K562 (cell line): ENCODE results near the gene RHOB. TPM values are rescaled to one million over a fixed set of nuclear protein-coding genes. Genes with fewer than 3 reads are reported as not detected.

ENCODE experiments used
- ARNT ChIP-seq, 2 experiments: fragments of 450-650 bp; IDR thresholded peaks; 2 replicates each; pipeline ENCODE4 v1.6.1; 2016; ENCODE audit warnings: mild to moderate bottlenecking in 1 of 2
- DPF2 ChIP-seq: fragments of 450-650 bp; IDR thresholded peaks from 2 replicates; pipeline ENCODE4 v1.6.1; 2016
- ELF1 ChIP-seq: fragments of 200-800 bp; sonication (Bioruptor generic); IDR thresholded peaks from 2 replicates; pipeline ENCODE4 v1.6.1; 2016; ENCODE audit warnings: missing genetic modification characterization, missing compliant biosample characterization
- ESRRA ChIP-seq: fragments of 450-650 bp; IDR thresholded peaks from 2 replicates; pipeline ENCODE4 v1.6.1; 2014; ENCODE audit warnings: low read depth, mild to moderate bottlenecking, moderate library complexity, borderline replicate concordance
- ETS2 ChIP-seq: IDR thresholded peaks from 2 replicates; pipeline ENCODE4 v1.6.1; 2016; ENCODE audit warnings: borderline replicate concordance, missing genetic modification characterization, mild to moderate bottlenecking, moderate library complexity, missing compliant biosample characterization; ENCODE audit not compliant: poor library complexity, severe bottlenecking
- HBP1 ChIP-seq: fragments of 450-650 bp; formaldehyde crosslinking; IDR thresholded peaks from 2 replicates; pipeline ENCODE4 v1.4.0; 2022; ENCODE audit warnings: missing genetic modification characterization
- HDAC1 ChIP-seq, 2 experiments: fragments of 450-650 bp; IDR thresholded peaks; 2 replicates each; pipeline ENCODE4 v1.6.1; 2016 to 2017; ENCODE audit warnings: inconsistent platforms in 1 of 2, mild to moderate bottlenecking in 1 of 2, moderate library complexity in 1 of 2
- IFI16 ChIP-seq: fragments of 250-450 bp; sonication (Bioruptor Pico); IDR thresholded peaks from 2 replicates; pipeline ENCODE4 v2.1.2; 2022; ENCODE audit warnings: mild to moderate bottlenecking, inconsistent platforms
- KDM1A ChIP-seq, 2 experiments: fragments of 450-650 bp; IDR thresholded peaks; 2 replicates each; pipeline ENCODE4 v1.6.1; 2016; ENCODE audit warnings: mild to moderate bottlenecking in 2 of 2
- NRF1 ChIP-seq, 2 experiments: fragments of 450-650 bp; IDR thresholded peaks in 1 of 2; conservative IDR thresholded peaks in 1 of 2; 2 replicates each; pipeline ENCODE4 v1.6.1; 2014; ENCODE audit warnings: mild to moderate bottlenecking in 2 of 2
- OTX1 ChIP-seq: fragments of 450-650 bp; formaldehyde crosslinking; IDR thresholded peaks from 2 replicates; pipeline ENCODE4 v1.4.0; 2022; ENCODE audit warnings: mild to moderate bottlenecking
- POLR2H ChIP-seq: IDR thresholded peaks from 2 replicates; pipeline ENCODE4 v1.6.1; 2016; ENCODE audit warnings: missing genetic modification characterization, low read depth, mild to moderate bottlenecking, control low read depth, missing compliant biosample characterization, moderate library complexity
- RFX7 ChIP-seq: fragments of 250-450 bp; sonication (Bioruptor Pico); IDR thresholded peaks from 2 replicates; pipeline ENCODE4 v1.5.1; 2021; ENCODE audit warnings: mild to moderate bottlenecking
- SAP30 ChIP-seq: fragments of 200-600 bp; sonication (generic); IDR thresholded peaks from 2 replicates; pipeline ENCODE4 v1.6.1; 2012; ENCODE audit warnings: borderline replicate concordance, low read depth, mild to moderate bottlenecking, moderate library complexity, low read length, control low read depth, inconsistent platforms; ENCODE audit not compliant: insufficient read depth, poor library complexity, severe bottlenecking
- SRSF1 ChIP-seq: fragments of 200-400 bp; formaldehyde crosslinking; IDR thresholded peaks from 2 replicates; pipeline ENCODE4 v1.6.1; 2017; ENCODE audit warnings: mild to moderate bottlenecking, low read depth, low read length, moderate library complexity
- THRA ChIP-seq: fragments of 450-650 bp; IDR thresholded peaks from 2 replicates; pipeline ENCODE4 v1.6.1; 2017; ENCODE audit warnings: mild to moderate bottlenecking, moderate library complexity
- ZKSCAN8 ChIP-seq: fragments of 200-800 bp; sonication (Bioruptor generic); IDR thresholded peaks from 2 replicates; pipeline ENCODE4 v1.6.1; 2016; ENCODE audit warnings: missing genetic modification characterization, missing compliant biosample characterization
- ZNF133 ChIP-seq: fragments of 250-450 bp; sonication (Bioruptor Pico); IDR thresholded peaks from 2 replicates; pipeline ENCODE4 v1.4.0; 2020; ENCODE audit warnings: mild to moderate bottlenecking
- polyA plus RNA-seq, 8 experiments: library from polyadenylated mRNA; depleted of rRNA in 4 of 8; stranded (reverse) in 5 of 8; unstranded in 3 of 8; fragments of >200 nt; fragmentation: Nextera tagmentation in 2 of 8; fragmentation: Illumina TruSeq in 1 of 8; extraction: Ambion mirVana in 2 of 8; extraction: Trizol in 1 of 8; gene quantifications; 2 replicates each; pipeline versions ENCODE4 v1.2.1 to v1.2.3, GENCODE V29; 2011 to 2014; ENCODE audit warnings: inconsistent platforms in 1 of 8, missing spikeins in 1 of 8
- total RNA-seq, 7 experiments: library from RNA; depleted of rRNA in 6 of 7; stranded (reverse); fragments of >200 nt in 6 of 7; fragmentation: Illumina TruSeq in 2 of 7; extraction: Trizol in 2 of 7; gene quantifications; 2 replicates each; pipeline versions ENCODE4 v1.2.1 to v1.2.3, GENCODE V29; 2011 to 2021; ENCODE audit warnings: low replicate concordance in 1 of 7
- TF ChIP-seq, protein P1 (sequence below): fragments of 250-450 bp; sonication (Bioruptor Pico); IDR thresholded peaks from 2 replicates; pipeline ENCODE4 v1.5.0; 2022; ENCODE audit warnings: mild to moderate bottlenecking
- TF ChIP-seq, protein P2 (sequence below): sonication (generic); formaldehyde crosslinking; IDR thresholded peaks from 2 replicates; pipeline ENCODE4 v1.8.0; 2022; ENCODE audit warnings: missing genetic modification reagents, mild to moderate bottlenecking, borderline replicate concordance

Gene RHOB
- total and polyA plus RNA-seq, 9 of the 15 experiments (the other 6 are each of a cell fraction or from before 2014, with no cell fraction given), result 0.07 to 4.8 (median 1.1) TPM

DNA sequence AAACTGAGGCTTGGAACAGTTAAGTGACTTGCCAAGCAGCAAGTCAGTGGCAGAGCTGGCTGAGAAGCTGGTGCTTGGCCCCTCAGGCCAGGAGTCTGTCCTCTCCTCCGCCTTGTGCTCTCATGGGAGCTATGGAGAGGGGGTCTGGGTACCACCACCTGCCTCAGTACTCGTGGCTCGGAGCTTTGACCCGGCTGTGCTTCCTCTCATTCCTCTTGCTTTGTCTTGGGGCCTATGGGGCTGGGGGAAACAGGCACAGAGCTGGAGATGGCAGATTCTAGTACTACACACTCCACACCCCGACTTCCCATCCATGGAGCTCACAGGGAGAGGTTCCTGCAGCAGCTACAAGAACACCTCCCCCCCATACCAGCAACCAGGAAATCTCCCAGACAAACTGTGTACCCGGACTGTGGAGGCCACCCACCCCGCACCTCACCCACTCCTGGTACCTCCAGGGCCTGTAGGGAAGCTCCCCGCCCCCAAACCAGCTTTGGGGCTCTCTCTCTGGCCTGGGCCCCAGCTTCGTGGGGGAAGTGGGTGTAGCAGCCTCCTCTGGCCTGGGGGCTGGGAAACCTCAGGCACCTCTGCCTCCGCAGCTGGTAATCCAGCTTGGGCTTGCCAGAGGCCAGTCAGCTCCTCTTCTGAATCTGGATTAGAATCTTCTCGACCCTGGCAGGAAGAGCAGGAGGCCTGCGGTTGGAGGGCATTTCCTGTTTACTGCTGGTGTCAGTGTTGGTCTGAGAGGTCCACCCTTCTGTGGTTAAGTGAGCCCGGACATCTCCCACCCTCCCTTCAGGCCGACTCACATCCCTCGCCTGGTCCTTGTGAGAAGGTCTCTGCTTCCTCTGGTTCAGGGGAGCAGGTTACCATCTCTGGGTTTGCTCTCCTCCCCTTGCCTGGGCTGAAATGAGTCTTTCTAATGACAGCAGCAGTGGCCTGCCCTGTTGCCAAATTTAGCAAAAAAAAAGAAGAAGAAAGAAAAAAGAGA is 22.3 kb upstream of the RHOB start (continued):
- TF ChIP-seq THRA (no peak), RFX7 (no peak), SAP30 (no peak), HDAC1 (IDR thresholded peaks at IDR 0.05) (no peak), POLR2H (tag) (no peak), SRSF1 (no peak), OTX1 (CRISPR knock-in tag) (no peak), NRF1 (conservative IDR thresholded peaks at IDR 0.05 in 1 of 2, IDR thresholded peaks at IDR 0.05 in 1 of 2) (0 out of 4 replicates have a peak, but pooled peaks of 1 of the 2 experiments have one; percentile 11), HBP1 (CRISPR knock-in tag) (no peak), ESRRA (peak; percentile 88; the same call in 1 of the 2 replicates), ZKSCAN8 (CRISPR knock-in tag) (no peak; the same call in 1 of the 2 replicates), ARNT (IDR thresholded peaks at IDR 0.05) (no peak), IFI16 (CRISPR knock-in tag) (no peak), KDM1A (IDR thresholded peaks at IDR 0.05) (peak; percentile 24 to 40; a peak in 2 of 4 replicates), ETS2 (no peak), DPF2 (no peak), ELF1 (tag) (peak; percentile 74), ZNF133 (CRISPR knock-in tag) (no peak)
- TF ChIP-seq, protein P1, sequence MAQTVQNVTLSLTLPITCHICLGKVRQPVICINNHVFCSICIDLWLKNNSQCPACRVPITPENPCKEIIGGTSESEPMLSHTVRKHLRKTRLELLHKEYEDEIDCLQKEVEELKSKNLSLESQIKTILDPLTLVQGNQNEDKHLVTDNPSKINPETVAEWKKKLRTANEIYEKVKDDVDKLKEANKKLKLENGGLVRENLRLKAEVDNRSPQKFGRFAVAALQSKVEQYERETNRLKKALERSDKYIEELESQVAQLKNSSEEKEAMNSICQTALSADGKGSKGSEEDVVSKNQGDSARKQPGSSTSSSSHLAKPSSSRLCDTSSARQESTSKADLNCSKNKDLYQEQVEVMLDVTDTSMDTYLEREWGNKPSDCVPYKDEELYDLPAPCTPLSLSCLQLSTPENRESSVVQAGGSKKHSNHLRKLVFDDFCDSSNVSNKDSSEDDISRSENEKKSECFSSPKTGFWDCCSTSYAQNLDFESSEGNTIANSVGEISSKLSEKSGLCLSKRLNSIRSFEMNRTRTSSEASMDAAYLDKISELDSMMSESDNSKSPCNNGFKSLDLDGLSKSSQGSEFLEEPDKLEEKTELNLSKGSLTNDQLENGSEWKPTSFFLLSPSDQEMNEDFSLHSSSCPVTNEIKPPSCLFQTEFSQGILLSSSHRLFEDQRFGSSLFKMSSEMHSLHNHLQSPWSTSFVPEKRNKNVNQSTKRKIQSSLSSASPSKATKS, result no peak
- TF ChIP-seq, protein P2, sequence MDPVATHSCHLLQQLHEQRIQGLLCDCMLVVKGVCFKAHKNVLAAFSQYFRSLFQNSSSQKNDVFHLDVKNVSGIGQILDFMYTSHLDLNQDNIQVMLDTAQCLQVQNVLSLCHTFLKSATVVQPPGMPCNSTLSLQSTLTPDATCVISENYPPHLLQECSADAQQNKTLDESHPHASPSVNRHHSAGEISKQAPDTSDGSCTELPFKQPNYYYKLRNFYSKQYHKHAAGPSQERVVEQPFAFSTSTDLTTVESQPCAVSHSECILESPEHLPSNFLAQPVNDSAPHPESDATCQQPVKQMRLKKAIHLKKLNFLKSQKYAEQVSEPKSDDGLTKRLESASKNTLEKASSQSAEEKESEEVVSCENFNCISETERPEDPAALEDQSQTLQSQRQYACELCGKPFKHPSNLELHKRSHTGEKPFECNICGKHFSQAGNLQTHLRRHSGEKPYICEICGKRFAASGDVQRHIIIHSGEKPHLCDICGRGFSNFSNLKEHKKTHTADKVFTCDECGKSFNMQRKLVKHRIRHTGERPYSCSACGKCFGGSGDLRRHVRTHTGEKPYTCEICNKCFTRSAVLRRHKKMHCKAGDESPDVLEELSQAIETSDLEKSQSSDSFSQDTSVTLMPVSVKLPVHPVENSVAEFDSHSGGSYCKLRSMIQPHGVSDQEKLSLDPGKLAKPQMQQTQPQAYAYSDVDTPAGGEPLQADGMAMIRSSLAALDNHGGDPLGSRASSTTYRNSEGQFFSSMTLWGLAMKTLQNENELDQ (CRISPR knock-in tag), result no peak
